SW 1271 (cell line): ENCODE data around the gene MRGPRF.
A peak's percentile ranks its signal among the peaks of the same experiment; 100 is the strongest.

Source experiments
- DNase-seq, 2 experiments: peaks; one replicate each; lab custom pipeline; 2025; lab: John Stamatoyannopoulos, UW

The MRGPRF gene

DNA sequence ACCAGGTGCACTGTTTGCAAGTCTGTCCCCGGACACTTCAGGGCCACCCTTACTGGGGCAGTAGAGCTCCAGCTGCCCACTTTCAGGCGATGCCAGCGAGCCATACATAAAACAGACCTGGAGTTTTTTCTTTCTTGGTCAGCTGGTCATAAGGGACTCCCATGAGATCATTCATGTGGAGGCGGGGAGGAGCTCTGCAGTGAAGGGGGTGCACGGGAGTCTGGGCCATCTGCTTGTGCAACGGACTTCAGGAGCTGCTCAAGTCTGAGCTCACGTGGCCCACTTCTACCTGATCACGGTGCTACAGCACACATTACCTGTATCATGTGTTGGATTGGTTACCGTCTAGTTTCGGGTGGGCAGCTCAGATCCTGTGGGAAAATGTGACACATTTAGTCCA is 9.2 kb upstream of the MRGPRF start:
- no peak for DNase-seq

DNA sequence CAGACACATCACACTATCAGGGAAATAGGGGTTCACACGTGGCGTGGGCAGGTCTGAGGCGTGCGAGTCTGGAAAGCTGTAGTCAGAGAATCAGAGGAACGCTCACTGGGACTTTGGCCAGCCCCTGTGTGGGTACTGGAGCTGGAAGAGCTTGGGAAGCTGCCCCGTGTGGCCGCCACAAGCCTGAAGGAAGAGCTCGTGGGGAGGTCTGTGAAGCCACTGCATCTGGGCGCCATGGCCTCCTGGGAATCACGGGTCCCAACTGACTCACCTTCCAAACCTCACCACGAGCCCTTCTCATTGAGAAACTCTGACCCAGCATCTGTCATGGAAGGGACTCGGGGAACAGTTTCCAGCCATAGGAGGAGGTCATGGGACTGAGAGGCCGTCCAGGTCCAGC is 5.9 kb upstream of the MRGPRF start:
- no peak for DNase-seq

DNA sequence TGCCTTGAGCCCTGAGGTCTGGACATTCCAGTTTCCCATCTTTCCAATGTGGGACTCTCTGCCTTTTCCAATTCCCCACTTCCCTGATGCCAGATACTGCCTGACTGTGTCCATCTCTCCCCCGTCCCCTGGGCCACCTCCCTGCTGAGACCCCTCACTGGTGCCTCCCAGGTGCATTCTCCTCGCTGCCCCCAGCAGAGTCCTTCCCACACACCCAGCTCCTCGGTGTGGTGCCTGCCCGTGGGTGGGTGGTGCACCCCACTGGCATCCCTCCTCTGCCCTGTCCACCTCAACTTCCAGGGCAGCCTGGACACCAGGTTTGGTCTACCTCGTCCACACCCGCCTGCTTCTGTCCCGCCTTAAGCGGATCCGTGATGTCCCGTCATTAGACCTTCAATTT is 4.9 kb upstream of the MRGPRF start:
- DNase-seq, result no peak

DNA sequence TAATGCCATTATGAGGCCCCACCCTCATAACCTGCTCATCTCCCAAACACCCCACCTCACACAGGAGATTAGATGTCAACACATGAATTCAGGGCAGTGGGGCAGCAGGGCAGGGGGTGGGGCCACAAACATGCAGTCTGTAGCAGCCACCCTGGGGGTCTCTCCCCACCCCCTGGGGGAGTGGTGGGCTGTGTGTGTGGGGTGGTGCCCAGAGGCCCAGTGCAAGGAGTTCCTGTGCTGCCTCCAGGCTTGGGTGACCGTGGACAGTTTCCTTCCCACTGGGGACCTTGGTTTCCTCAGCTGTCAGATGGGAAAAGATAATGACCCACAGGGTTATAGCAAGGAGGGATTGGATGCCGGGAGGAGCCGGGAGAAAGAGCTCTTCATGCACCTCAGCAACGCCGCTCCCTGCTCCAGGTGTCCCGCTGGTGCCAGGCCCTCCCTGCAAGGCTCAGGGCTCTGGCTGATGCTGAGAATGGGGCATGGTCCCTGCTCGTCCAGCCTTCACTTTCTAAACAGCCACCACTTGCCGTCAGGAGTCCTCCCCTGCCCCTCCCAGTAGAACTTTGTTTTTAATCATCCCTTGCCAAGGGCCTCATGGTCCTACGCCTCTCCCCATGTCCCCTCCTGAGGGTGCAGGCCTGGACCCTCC is 2.0 kb upstream of the MRGPRF start:
- DNase-seq, result no peak

DNA sequence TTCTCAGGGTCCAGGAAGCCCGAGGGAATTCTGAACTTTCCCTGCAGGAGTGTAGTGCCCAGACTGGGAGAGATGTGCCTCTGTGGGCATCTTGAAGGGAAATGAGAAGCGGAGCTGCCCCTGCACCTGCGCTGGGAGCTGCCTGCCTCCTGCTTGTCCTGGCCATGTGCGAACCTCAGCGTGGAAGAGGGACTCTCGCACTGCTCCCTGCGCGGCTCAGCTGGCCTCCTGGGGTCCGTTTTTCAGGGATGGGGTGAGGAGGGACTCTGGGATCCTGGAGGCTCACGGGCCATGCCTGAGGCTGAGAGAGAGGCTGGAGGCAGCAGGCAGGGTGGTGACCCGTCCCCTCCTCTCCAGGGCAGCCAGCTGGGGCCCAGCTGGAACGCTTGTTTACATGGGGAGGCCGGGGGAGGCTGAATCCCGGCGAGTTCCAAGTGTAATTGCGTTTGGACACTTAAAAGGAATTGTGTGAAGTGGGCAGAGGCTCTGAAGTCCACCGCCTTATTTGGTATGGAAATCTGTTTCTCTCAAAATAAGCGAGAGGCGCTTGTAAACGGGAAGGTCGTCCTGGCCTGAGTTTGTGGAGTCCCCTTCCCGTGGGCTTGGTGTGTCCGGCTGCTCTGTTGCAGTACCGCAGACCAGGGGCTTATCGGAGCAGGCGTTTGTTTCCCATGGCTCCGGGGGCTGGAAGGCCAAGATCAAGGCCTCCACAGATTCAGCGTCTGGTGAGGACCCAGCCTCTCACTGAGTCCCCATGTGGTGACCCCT is 1.2 kb upstream of the MRGPRF start:
- DNase-seq, result no peak

DNA sequence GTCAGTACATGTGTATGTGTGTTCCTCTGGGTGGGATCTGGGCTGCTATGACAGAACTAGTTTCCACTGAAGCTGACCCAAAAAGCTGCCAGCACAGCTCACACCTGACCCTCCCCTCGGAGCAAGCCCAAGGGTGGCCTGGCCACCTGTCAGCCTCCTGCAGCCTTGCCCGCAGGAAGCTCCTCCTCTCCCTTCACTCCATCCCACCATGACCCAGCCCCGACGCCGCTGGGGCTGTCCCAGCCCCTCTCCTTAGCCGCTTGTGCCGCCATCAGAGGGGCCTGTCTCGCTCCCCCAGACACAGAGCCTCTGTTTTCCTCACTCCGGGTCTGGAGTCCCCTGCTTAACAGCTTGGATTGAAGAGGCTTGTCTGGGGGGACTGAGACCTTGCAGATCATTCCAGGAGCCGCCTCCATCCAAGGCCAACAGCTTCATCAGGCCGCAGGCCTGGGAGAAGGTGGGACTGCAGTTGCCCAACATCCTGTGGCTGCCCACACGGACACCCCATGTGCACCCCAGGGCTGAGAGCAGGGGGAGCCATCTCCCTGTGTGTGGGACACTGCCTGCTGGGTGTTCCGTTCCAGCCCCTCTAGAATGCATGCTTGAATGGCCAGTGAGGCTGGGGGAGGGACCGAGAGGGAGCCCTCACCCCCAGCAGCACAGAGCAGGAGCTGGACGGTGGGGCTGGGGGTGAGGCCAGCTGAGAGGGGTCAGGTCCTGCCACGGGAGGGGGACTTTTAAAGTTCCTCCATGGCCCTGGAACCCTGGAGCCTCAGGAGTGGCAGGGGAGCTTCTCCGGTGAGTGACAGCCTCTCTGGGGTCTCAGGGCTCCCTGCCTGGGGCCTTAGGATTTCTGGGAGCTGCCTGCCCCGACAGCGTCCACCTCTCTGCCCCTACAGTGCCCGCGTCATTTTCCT is 696 bp downstream of the MRGPRF start:
- DNase-seq, result no peak

DNA sequence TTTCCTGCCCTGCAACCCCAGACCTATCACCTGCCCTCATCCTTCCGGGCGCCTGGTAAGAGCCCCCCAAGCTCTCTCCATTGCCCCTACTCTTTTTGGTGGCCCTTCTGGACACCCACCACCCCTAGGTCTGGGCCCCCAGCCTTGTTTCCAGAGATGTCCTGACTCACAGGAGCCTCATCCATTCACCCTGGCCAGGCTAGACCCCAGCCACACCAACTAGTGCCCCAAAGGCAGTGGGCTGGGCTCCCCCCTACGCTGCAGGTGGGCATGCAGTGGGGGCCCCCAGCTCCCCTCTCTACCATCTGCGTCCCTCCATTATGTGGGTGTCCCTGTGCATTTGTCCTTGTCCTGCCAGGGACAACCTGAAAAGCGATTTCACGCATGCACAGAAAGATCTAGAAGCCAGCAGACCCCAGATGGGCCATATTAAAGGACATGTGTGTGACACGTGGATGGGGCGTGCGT is 1.4 kb downstream of the MRGPRF start:
- no peak for DNase-seq

DNA sequence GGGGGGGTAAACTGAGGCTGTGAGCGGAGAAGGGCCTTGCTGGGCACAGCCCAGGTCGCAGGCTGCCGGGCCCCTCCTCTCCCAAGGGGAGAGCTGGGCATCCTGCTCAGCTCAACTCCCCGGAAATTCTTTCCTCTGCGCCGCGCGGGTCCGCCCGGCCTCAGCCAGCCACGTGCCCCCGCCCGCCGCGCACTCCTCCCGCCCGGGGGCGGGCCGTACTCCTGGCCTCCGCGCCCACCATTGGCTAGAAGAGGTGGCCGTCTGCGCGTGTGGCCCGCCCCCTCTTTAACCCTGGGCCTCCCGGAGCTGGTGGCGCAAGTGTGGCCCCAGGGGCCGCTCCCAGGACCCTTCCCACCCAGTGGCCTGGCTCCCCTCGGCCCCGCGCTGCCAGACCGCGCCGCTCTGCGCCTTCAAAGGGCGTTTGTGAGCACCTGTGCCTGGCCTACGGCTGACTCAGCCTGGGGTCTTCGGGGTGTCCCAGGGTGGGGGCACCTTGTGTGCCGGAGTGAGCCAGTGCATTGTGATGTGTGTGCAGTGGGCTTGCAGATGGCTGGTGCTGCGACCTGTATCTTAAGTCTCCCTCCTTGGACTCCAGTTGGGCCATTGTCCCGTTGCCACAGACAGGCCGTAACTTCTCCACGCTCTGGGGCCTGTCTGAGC is 2.0 kb downstream of the MRGPRF start:
- DNase-seq, result peak in 1 of 2 experiments; percentile 19

DNA sequence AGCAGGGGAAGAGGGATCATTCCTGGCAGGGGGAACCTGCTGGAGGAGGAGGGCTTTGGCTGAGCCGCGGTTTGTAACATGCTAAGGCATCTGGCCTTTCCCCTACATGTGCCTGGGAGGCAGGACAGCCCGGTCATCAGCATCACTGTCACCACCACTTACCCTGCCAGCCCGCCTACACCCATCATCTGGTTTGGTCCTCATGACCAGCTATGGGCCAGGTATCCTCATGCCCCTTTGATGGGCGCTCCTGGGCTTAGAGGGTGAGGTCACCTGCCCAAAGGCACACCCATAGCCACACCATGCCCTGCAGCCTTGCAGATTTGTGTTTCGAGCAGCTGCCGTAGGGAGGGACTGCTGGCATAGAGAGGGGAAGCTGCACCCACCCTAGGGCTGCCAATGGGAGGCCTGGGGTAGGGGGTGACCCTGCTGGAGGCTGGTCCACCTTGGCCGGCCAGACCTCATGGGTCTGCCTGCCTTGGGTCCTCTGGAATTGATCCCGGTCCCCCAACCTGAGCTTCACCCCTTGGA is 2.6 kb downstream of the MRGPRF start:
- DNase-seq, result no peak

DNA sequence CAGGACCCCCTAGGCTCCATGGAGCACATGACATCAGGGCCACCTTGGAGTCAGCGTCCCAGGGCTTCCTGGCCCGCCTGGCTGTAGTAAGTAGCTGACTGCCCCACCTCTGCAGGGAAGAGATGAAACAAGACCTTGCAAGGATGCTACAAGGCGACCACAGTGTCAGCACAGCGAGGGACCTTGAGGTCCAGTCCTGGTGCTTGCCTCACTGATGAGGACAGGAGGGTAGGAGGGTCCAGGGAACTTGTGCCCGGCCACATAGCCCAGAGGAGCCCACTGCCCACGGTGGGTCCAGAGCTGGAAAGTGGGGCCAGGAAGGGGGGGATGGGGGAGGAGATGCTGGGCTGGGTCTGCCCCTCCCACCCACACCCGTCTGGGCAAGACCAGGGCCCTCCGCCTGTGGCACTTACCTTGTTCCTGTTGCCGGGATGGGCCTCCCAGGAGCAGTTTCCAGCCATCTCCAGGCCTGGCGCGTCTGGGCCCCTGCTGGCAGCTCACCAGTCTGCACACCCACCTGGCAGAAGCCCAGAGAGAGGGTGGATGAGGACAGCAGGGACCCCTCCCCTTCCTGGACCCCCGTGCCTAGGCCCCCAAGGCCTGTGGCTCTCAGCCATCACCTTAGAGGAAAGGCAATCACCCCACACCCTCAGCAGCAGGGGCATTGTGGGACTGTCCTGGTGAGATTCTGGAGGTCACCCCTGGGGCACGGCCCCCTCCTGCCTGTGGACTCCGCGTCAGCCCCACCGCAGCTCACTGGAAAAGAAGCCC is 3.4 kb downstream of the MRGPRF start:
- no peak for DNase-seq

DNA sequence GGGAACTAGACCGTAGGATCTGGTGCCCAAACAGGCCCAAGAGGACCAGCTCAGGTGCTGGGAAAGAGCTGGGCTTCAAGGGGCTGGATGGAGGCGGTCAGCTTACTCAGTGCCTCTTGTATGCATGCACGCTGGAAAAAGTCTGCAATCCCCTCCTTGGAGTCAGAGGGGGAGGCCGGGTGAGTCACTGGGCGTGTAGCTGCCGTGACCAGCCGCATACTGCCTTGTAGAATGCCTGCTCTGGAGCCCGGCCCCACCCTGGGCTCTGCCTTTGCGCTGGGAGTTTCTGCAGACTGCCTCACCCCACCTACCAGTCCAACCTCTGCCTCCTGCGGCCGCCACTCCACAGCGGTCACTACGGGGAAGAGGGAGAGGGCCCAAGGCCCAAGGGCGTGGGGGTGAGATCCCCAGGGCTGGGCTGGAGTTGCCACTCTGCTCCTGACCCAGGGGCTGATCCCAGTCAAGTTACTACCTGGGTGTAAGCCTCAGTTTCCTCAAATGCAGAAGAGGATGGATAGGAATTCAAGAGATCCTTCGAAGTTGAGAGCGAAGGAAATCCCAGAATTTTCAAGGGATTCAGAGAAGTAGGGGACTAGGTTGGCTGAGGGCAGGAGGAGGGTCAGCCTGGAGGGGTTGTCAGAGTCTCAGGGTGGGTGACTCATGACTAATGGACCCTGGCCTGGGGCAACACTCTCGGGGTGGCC is 4.2 kb downstream of the MRGPRF start:
- DNase-seq, result peak; percentile 57 to 77

DNA sequence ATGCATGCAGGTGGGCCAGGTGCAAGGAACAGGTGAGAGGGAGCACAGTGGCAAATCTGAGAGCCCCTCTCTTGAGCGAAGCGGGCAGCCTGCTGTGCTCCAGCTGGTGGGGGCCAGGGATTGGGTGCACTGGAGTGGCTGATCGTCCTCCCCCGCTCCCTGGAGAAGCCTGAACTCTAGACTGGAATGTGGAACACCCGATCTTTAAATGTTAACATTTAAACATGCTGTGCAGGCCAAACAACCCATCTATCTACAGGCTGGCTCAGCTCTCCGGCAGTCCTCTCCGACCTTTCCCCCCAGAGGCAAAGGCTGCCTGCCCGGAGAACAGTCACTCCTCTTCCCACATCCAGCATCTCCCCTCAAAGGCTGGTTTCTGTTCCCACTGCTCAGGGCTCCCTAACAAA is 5.1 kb downstream of the MRGPRF start:
- DNase-seq, result no peak

DNA sequence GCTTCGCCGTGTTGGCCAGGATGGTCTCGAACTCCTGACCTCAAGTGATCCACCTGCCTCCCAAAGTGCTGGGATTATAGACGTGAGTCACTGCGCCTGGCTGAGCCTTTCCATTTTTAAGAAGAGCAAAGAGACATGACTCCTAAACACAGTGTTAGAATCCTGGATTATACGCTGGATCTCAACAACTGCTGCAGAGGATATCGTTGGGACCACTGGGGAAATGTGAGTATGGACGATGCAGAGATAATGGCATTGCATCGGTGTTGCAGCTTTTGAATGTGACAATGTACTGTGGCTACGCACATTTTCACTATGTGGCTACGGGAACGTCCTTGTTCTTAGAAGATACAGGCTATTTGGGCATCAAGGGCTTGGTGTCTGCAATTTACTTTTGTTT is 6.2 kb downstream of the MRGPRF start:
- no peak for DNase-seq

DNA sequence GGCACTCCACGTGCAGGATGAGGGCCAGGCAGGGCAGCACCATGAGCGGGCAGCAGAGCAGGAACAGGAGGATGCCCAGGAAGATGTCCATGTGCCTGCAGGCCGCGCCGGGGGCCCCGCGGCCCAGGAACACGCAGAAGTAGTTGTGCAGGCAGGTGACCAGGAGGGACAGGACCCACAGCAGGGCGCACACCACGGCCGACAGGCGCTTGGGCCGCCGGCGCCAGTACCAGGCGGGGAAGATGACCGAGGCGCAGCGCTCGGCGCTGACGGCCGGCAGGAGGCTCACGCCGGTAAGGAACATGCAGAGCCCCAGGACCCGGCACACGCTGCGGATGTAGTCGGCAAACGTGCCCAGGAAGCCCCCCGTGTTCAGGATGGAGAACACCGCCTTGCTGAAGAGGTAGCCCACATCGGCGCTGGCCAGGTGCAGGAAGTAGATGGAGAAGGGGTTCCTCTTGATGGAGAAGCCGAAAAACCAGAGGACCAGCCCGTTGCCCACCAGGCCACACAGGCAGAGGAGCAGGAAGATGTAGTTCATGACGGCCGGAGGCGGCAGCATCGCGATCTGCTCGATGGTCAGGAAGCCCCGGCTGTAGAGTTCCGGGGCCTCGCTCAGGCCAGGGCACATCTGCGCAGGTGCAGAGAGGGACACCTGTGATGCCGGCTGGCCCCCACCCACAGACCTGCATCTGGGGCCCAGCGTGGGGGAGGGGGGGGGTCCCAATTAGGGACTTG is 7.2 kb downstream of the MRGPRF start:
- DNase-seq, result no peak

DNA sequence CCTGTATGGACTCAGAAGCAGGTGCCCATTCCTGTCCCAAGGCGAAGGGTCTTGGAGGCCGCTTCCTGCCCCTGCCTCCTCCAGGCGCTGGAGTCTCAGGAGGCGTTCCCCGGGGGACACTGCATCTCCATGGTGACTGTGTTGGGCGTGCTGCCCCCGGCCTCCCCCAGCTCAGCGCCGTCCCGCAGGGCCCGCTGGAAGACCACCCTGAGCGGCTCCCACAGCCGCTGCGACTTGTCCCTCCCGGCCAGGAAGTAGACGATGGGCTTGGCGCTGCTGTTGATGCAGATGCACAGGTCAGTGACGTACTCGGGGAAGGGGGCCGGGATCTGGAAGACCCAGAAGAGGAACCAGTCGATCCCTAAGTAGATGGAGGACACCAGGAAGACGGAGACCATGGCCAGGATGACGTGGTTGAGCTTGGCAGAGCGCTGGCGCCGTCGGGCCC is 7.8 kb downstream of the MRGPRF start:
- DNase-seq, result no peak

DNA sequence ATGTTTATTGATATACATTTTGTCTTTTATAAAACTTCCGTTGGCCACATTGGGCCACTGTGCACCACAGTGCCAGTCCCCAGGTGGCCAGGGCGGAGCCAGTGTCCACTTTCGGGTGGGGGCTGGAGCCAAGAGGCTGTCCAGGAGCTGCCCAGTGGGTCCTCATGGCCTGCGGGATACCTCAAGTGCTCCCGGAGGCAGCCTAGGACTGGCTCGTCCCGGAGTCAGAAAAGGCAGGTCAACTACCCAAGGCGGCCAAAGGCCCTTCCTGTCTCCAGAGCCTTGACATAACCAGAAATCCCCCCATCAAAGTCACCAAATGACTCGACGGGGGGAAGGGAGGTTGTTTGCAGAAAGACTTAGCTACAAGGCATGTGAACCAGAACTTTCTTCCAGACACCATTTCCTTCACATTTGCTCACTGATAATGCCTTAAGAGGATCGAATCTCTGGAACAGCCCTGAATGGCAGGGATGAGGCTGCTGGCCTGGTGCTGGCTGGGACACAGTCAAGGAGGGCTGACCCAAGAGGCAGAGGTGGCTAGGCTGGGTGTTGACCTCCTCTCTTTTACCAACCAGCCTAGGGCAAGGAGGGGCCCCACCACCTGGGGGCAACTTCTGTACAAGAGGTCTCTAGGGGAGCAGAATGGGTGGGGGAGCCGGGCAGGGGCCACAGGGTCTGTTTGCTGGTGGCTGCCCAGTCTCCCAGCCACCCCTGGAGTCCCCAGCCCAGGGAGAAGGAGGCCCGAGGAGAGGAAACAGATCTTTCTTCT is 8.4 kb downstream of the MRGPRF start:
- DNase-seq, result no peak

DNA sequence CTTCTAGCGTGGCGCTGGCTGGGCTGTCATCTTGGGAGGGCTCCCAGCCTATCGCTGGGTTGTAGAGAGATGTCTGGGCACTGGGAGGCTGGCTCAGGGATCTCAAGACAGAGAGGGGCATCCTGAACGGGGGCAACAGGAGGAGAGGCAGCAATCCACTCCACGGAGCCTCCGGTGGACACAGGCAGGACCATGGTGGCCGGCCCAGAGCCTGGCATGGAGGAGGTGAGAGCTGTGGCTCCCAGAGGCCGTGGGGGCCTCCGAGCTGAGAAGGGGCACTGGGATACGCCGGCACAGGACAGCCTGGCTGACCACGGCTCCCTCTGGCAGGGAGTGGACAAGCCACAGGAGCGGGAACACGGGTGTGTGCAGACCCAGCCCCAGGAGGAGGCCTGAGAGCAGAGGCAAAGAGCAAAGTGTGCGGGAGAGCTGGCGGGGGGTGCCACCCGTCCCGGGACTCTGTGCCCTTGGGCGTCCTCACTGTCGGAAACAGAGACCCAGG is 9.1 kb downstream of the MRGPRF start:
- DNase-seq, result no peak

DNA sequence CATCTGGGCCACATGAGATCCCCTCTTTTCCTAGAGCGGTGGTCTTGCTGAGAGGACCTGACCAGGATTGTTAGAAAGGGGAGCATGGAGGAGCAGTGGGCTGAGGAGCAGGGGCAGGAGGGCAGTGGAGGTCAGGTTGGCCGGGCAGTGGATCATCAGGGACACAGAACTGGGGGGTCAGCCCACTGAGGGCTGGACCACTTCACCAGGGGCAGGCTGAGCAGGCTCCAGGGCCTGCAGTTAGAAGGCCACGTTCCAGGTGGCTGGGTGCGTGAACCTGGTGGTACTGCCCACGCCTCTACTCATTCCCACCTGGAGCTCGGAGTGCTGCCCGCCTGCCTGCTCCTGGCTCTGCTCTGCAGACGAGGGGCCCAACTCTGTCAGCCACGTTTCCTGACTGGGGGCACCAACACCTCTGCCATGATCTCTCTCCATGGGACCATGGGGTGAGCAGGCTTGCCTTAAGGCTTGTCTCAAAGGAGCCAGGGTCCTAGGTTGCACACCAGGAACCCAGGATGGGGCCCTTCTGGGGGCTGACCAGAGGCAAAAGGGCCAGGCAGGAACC is 9.7 kb downstream of the MRGPRF start:
- no peak for DNase-seq
